Keratinocyte (primary cell): ENCODE data around the gene GRM4.

ENCODE experiments used
- CTCF ChIP-seq, 3 experiments: IDR thresholded peaks in 1 of 3; conservative IDR thresholded peaks in 1 of 3; optimal IDR thresholded peaks in 1 of 3; 2 replicates in 2 of 3; 3 replicates in 1 of 3; pipeline versions ENCODE3 to v1.5.1; 2011; ENCODE audit warnings: low read length in 3 of 3, mild to moderate bottlenecking in 3 of 3, moderate library complexity in 2 of 3, control low read depth in 1 of 3, inconsistent platforms in 1 of 3; ENCODE audit not compliant: insufficient read depth in 2 of 3; ENCODE audit errors: extremely low read depth in 1 of 3
- EZH2 ChIP-seq: IDR thresholded peaks from one replicate; pipeline ENCODE4 v1.6.1; 2012; ENCODE audit warnings: inconsistent platforms, mild to moderate bottlenecking, low read length, moderate library complexity

- TF ChIP-seq CTCF (optimal IDR thresholded peaks at IDR 0.05 in 1 of 3, IDR thresholded peaks at IDR 0.05 in 1 of 3, conservative IDR thresholded peaks at IDR 0.05 in 1 of 3; ENCODE audit: extremely low read depth in 1 of 3, insufficient read depth in 2 of 3, low read length in 3 of 3) (no peak), EZH2 (no peak)
These were observed 55.4 kb downstream of the GRM4 start for GRCh38 chr6:34090529-34090928.
